HepG2 (cell line): ENCODE results near the gene IQCE. TPM values are rescaled to one million over a fixed set of nuclear protein-coding genes. Genes with fewer than 3 reads are reported as not detected.

Source experiments
- ATAC-seq: fragments of 200-7000 bp; cut with Tn5 transposase; 3 replicates; pipeline ENCODE4 v1.9.1; 2020; ENCODE audit warnings: mild to moderate bottlenecking, moderate library complexity
- BruUV-seq: library from RNA; stranded (reverse); fragments of 400-500 nt; replicated peaks from 2 replicates; lab custom pipeline; 2021; lab: Mats Ljungman, UMichigan
- CTCF ChIA-PET: fragments of 300-600 bp; formaldehyde crosslinking; extraction: SDS; loops from one replicate; lab custom pipeline; 2021; ENCODE audit warnings: low total read pairs, inconsistent platforms, low intra/inter-chr PET ratio; lab: Yijun Ruan, JAX
- POLR2A ChIA-PET: fragments of 350-600 bp; sonication (Branson Sonifier 250); formaldehyde crosslinking; loops from one replicate; lab custom pipeline; 2020; ENCODE audit warnings: antibody characterized with exemption, inconsistent platforms; lab: Yijun Ruan, JAX
- DNase-seq: peaks from one replicate; pipeline ENCODE4 v3.0.0-alpha.2; 2015; ENCODE audit warnings: low spot score
- FAIRE-seq: peaks from 3 replicates; lab custom pipeline; 2011; peaks lifted over from hg19 to GRCh38; lab: Jason Lieb, UNC
- H2AFZ ChIP-seq: one replicate; pipeline ENCODE4 v1.6.1; 2011; ENCODE audit warnings: low read length, inconsistent platforms
- H3K27ac ChIP-seq: fragments of 300-600 bp; 3 replicates; pipeline ENCODE4 v1.8.0; 2011; ENCODE audit warnings: mixed run types, mild to moderate bottlenecking, mixed read lengths, low read length, inconsistent platforms; ENCODE audit not compliant: insufficient read depth; ENCODE audit errors: extremely low read length
- H3K27me3 ChIP-seq, 2 experiments: fragments of 200-600 bp in 1 of 2; 2 replicates in 1 of 2; 3 replicates in 1 of 2; pipeline versions ENCODE4 v1.6.0 to v1.8.0; 2011; ENCODE audit warnings: low read length in 2 of 2, mild to moderate bottlenecking in 2 of 2, moderate library complexity in 2 of 2, inconsistent platforms in 1 of 2; ENCODE audit not compliant: insufficient read depth in 2 of 2, control insufficient read depth in 1 of 2
- H3K36me3 ChIP-seq, 2 experiments: fragments of 200-600 bp in 1 of 2; replicated peaks in 1 of 2; 2 replicates in 1 of 2; 3 replicates in 1 of 2; pipeline versions ENCODE4 v1.5.1 to v1.8.0; 2011; ENCODE audit warnings: low read length in 2 of 2, inconsistent platforms in 1 of 2; ENCODE audit not compliant: insufficient read depth in 2 of 2, control insufficient read depth in 1 of 2
- H3K4me1 ChIP-seq: 2 replicates; pipeline ENCODE4 v1.5.1; 2012; ENCODE audit warnings: low read length, inconsistent platforms; ENCODE audit not compliant: insufficient read depth
- H3K4me2 ChIP-seq: 2 replicates; pipeline ENCODE4 v1.6.0; 2011; ENCODE audit warnings: low read depth, low read length, inconsistent platforms
- H3K4me3 ChIP-seq, 3 experiments: fragments of 200-600 bp in 1 of 3; sonication (generic), shearing (Covaris generic) in 1 of 3; replicated peaks in 1 of 3; 2 replicates each; pipeline ENCODE4 v1.5.1; 2011 to 2016; ENCODE audit warnings: low read length in 3 of 3, inconsistent platforms in 2 of 3, low read depth in 2 of 3, mild to moderate bottlenecking in 2 of 3, control low read depth in 1 of 3, mixed read lengths in 1 of 3; ENCODE audit not compliant: insufficient read depth in 1 of 3
- H3K79me2 ChIP-seq: one replicate; pipeline ENCODE4 v1.6.1; 2011; ENCODE audit warnings: low read length, inconsistent platforms; ENCODE audit not compliant: insufficient read depth
- H3K9ac ChIP-seq: 2 replicates; pipeline ENCODE4 v1.6.0; 2011; ENCODE audit warnings: mild to moderate bottlenecking, low read depth, low read length, inconsistent platforms; ENCODE audit not compliant: insufficient read depth
- H3K9me3 ChIP-seq: 2 replicates; pipeline ENCODE4 v1.5.1; 2012; ENCODE audit warnings: mild to moderate bottlenecking, low read length
- H4K20me1 ChIP-seq: 2 replicates; pipeline ENCODE4 v1.6.0; 2011; ENCODE audit warnings: inconsistent platforms, mild to moderate bottlenecking, low read length, moderate library complexity; ENCODE audit not compliant: insufficient read depth
- GATAD2A ChIP-seq: IDR thresholded peaks from 2 replicates; pipeline ENCODE4 v1.6.1; 2016
- KMT2A ChIP-seq: sonication (generic); formaldehyde crosslinking; IDR thresholded peaks from 2 replicates; pipeline ENCODE4 v1.4.0; 2020; ENCODE audit warnings: missing genetic modification reagents
- NR2C2 ChIP-seq: sonication (generic); formaldehyde crosslinking; IDR thresholded peaks from 2 replicates; pipeline ENCODE4 v1.4.0; 2020; ENCODE audit warnings: missing genetic modification reagents, mild to moderate bottlenecking, moderate library complexity, borderline replicate concordance
- NRL ChIP-seq: sonication (generic); formaldehyde crosslinking; IDR thresholded peaks from 2 replicates; pipeline ENCODE4 v1.5.0; 2020; ENCODE audit warnings: missing genetic modification reagents, mild to moderate bottlenecking, moderate library complexity, borderline replicate concordance
- PAXIP1 ChIP-seq: sonication (generic); formaldehyde crosslinking; conservative IDR thresholded peaks from 2 replicates; pipeline ENCODE4 v1.4.0; 2020; ENCODE audit warnings: mild to moderate bottlenecking, missing genetic modification reagents, moderate library complexity
- RBAK ChIP-seq: sonication (generic); formaldehyde crosslinking; IDR thresholded peaks from 2 replicates; pipeline ENCODE4 v1.5.1; 2020; ENCODE audit warnings: mild to moderate bottlenecking, missing genetic modification reagents
- RBFOX2 ChIP-seq: fragments of 200-400 bp; formaldehyde crosslinking; IDR thresholded peaks from 2 replicates; pipeline ENCODE4 v1.6.1; 2017; ENCODE audit warnings: low read depth, mild to moderate bottlenecking, low read length
- ZFX ChIP-seq: sonication (generic); formaldehyde crosslinking; IDR thresholded peaks from 2 replicates; pipeline ENCODE4 v1.4.0; 2020; ENCODE audit warnings: mild to moderate bottlenecking, low read depth, missing genetic modification reagents, moderate library complexity
- ZNF235 ChIP-seq: sonication (generic); formaldehyde crosslinking; IDR thresholded peaks from 2 replicates; pipeline ENCODE4 v1.8.1; 2023; ENCODE audit warnings: mild to moderate bottlenecking, missing genetic modification reagents, borderline replicate concordance
- ZNF317 ChIP-seq: sonication (generic); formaldehyde crosslinking; IDR thresholded peaks from 2 replicates; pipeline ENCODE4 v1.5.0; 2020; ENCODE audit warnings: mild to moderate bottlenecking, missing genetic modification reagents
- ZNF670 ChIP-seq: sonication (generic); formaldehyde crosslinking; IDR thresholded peaks from 2 replicates; pipeline ENCODE4 v1.8.0; 2022; ENCODE audit warnings: mild to moderate bottlenecking, missing genetic modification reagents, borderline replicate concordance
- ZNF687 ChIP-seq: sonication (generic); formaldehyde crosslinking; IDR thresholded peaks from 2 replicates; pipeline ENCODE4 v1.5.1; 2020; ENCODE audit warnings: mild to moderate bottlenecking, missing genetic modification reagents, moderate library complexity
- WGBS: methylation state at CpG from one replicate; pipeline ENCODE4 v1.1.6; 2017; ENCODE audit warnings: low lambda C conversion rate; 5-methylcytosine and 5-hydroxymethylcytosine counted together
- in situ Hi-C: cut with HindIII; loops from 2 replicates; pipeline ENCODE4 v1.10.0; 2017; ENCODE audit warnings: low pct_unique_long_range_greater_than_20kb; ENCODE audit not compliant: extremely low pct_ligation_motif_present
- intact Hi-C: fragments of 100-400 bp; cut with micrococcal nuclease; formaldehyde crosslinking; loops from one replicate; pipeline ENCODE4 v1.10.0; 2022; ENCODE audit not compliant: unreplicated experiment
- polyA plus RNA-seq, 8 experiments: library from polyadenylated mRNA; depleted of rRNA in 3 of 8; stranded (reverse) in 7 of 8; unstranded in 1 of 8; fragments of >200 nt; fragmentation: Illumina TruSeq in 4 of 8; extraction: Trizol in 4 of 8; gene quantifications; 2 replicates each; pipeline versions ENCODE4 v1.2.1 to v1.2.3, GENCODE V29; 2011 to 2016; ENCODE audit warnings: low read depth in 4 of 8, missing spikeins in 1 of 8, mixed read lengths in 1 of 8; ENCODE audit not compliant: insufficient read depth in 1 of 8
- total RNA-seq, 5 experiments: library from RNA; depleted of rRNA; stranded (reverse); fragments of >200 nt; fragmentation: Illumina TruSeq; extraction: Trizol; gene quantifications; 2 replicates each; pipeline ENCODE4 v1.2.3, GENCODE V29; 2016; ENCODE audit warnings: low read depth in 1 of 5
- TF ChIP-seq, protein P1 (sequence below): sonication (generic); formaldehyde crosslinking; IDR thresholded peaks from 2 replicates; pipeline ENCODE4 v1.4.0; 2020; ENCODE audit warnings: low read depth, mild to moderate bottlenecking, missing genetic modification reagents

IQCE gene
- total and polyA plus RNA-seq, 2 of the 13 experiments (the other 11 are each of a cell fraction or from before 2014, with no cell fraction given): 1.5 to 2.5 TPM

DNA sequence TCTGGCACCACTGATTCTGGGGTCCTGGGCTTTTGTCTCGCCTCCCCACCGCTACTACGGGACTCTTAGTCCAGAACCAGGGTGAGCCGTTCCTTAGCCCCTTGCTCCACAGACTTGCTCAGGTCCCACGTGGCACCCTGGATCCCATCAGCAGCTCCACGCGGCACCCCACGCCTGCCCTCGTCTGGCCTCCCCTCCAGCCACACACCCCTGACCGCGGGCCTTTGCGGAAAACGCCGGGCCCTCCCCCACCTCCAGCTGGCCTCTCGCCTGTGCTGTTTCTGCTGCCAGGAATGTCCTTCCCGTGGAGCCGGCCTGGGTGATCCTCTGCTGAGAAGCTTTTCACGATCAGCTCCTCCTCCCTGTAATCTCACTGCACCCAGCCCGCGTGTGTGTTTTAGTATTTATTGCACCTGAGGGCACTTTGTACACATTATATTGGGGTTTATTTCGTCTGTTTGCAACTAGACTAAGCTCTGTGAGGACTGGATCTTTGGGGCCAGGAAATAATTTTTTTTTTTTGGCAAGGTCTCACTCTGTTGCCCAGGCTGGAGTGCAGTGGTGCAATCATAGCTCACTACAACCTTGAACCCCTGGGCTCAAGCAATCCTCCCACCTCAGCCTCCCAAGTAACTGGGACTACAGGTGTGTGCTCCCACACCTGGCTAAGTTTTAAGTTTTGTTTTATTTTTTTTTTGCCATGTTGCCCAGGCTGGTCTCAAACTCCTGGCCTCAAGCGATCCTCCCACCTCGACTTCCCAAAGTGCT lies 62.5 kb downstream of the IQCE start:
- ChIA-PET POLR2A (interaction anchor here (0.7 to 6.6 kb wide), 6 partner anchors 8 to 30 kb away, joined by 3 to 80 read pairs (median 11); partner anchors contain the start of gene TTYH3), CTCF (no interaction called here)
- Histone ChIP-seq H4K20me1 (no peaks in the 10 kb centered on the region), H3K79me2 (peaks cover 11% of the 10 kb centered on the region), H3K36me3 (no peaks in the 10 kb centered on the region; a peak in 1 of 5 replicates), H3K9me3 (no peaks in the 10 kb centered on the region), H3K4me1 (peaks cover 76% of the 10 kb centered on the region), H3K27ac (peak overlapping the region; percentile 87), H2AFZ (no peak overlapping the region), H3K9ac (peak overlapping the region; percentile 77), H3K27me3 (no peaks in the 10 kb centered on the region), H3K4me3 (peak overlapping the region; percentile 61 to 81 (median 63)), H3K4me2 (peak overlapping the region; percentile 87)
- in situ Hi-C loops: no loop called here
- intact Hi-C loops: loop anchor here (5.0 kb wide), 1 partner anchor 64 kb away; the partner anchor contains the start of genes BRAT1 and IQCE
- ATAC-seq: peak; percentile 15
- FAIRE-seq: peak; percentile 49
- BruUV-seq: TSS peak; percentile 67
- DNase-seq: no peak
- WGBS: 22% methylated on average over 17 of the region's 23 CpGs
- TF ChIP-seq KMT2A (CRISPR knock-in tag): 0 out of 2 replicates have a peak, but pooled peaks have one; percentile 10
- peak; percentile 73 for TF ChIP-seq ZFX (CRISPR knock-in tag)
- TF ChIP-seq ZNF235: 0 out of 2 replicates have a peak, but pooled peaks have one; percentile 15
- 0 out of 2 replicates have a peak, but pooled peaks have one; percentile 23 for TF ChIP-seq RBAK (CRISPR knock-in tag)
- TF ChIP-seq ZNF670 (CRISPR knock-in tag): peak; percentile 9; the same call in 1 of the 2 replicates
- peak; percentile 74; the same call in 1 of the 2 replicates for TF ChIP-seq NRL (CRISPR knock-in tag)
- 0 out of 2 replicates have a peak, but pooled peaks have one; percentile 25 for TF ChIP-seq RBFOX2
- peak; percentile 14; the same call in 1 of the 2 replicates for TF ChIP-seq NR2C2 (CRISPR knock-in tag)
- TF ChIP-seq GATAD2A (CRISPR knock-in tag): 0 out of 2 replicates have a peak, but pooled peaks have one; percentile 6
- TF ChIP-seq ZNF687 (CRISPR knock-in tag): peak; percentile 87
- TF ChIP-seq, protein P1, sequence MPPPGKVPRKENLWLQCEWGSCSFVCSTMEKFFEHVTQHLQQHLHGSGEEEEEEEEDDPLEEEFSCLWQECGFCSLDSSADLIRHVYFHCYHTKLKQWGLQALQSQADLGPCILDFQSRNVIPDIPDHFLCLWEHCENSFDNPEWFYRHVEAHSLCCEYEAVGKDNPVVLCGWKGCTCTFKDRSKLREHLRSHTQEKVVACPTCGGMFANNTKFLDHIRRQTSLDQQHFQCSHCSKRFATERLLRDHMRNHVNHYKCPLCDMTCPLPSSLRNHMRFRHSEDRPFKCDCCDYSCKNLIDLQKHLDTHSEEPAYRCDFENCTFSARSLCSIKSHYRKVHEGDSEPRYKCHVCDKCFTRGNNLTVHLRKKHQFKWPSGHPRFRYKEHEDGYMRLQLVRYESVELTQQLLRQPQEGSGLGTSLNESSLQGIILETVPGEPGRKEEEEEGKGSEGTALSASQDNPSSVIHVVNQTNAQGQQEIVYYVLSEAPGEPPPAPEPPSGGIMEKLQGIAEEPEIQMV: 0 out of 2 replicates have a peak, but pooled peaks have one; percentile 44
- peak; percentile 33; the same call in 1 of the 2 replicates for TF ChIP-seq PAXIP1 (CRISPR knock-in tag)
- no peak for TF ChIP-seq ZNF317 (CRISPR knock-in tag)
